SK-N-SH treated with all-trans-retinoic acid at 6 μM for 48 hours (cell line): Measurements from ENCODE around the gene ANKRD13D.
A peak's percentile ranks its signal among the peaks of the same experiment; 100 is the strongest.

Experiments
- ATAC-seq: fragments of 200-7000 bp; cut with Tn5 transposase; 3 replicates; pipeline ENCODE4 v1.9.1; 2020; ENCODE audit warnings: mild to moderate bottlenecking, moderate library complexity
- ARNTL ChIP-seq: fragments of 450-650 bp; formaldehyde crosslinking; IDR thresholded peaks from 2 replicates; pipeline ENCODE4 v1.5.0; 2020; ENCODE audit warnings: low read depth, mild to moderate bottlenecking, moderate library complexity, borderline replicate concordance
- BACH2 ChIP-seq: fragments of 250-450 bp; sonication (Bioruptor Pico); IDR thresholded peaks from 2 replicates; pipeline ENCODE4 v1.9.0; 2021; ENCODE audit warnings: mild to moderate bottlenecking, borderline replicate concordance
- CSDC2 ChIP-seq: fragments of 250-450 bp; sonication (Bioruptor Pico); IDR thresholded peaks from 2 replicates; pipeline ENCODE4 v1.5.0; 2020; ENCODE audit warnings: mild to moderate bottlenecking, moderate library complexity
- ESRRG ChIP-seq: fragments of 250-450 bp; sonication (Bioruptor Pico); IDR thresholded peaks from 2 replicates; pipeline ENCODE4 v1.6.1; 2021; ENCODE audit warnings: mild to moderate bottlenecking
- GLIS3 ChIP-seq: fragments of 250-450 bp; sonication (Bioruptor Pico); IDR thresholded peaks from 2 replicates; pipeline ENCODE4 v1.5.0; 2020; ENCODE audit warnings: mild to moderate bottlenecking, moderate library complexity
- ISL1 ChIP-seq: fragments of 250-450 bp; sonication (Bioruptor Pico); IDR thresholded peaks from 2 replicates; pipeline ENCODE4 v2.1.2; 2022; ENCODE audit warnings: mild to moderate bottlenecking, moderate library complexity
- OSR1 ChIP-seq: fragments of 250-450 bp; sonication (Bioruptor Pico); IDR thresholded peaks from 2 replicates; pipeline ENCODE4 v1.8.0; 2022; ENCODE audit warnings: moderate library complexity, mild to moderate bottlenecking, inconsistent platforms
- PPARA ChIP-seq: fragments of 250-450 bp; sonication (Bioruptor Pico); IDR thresholded peaks from 2 replicates; pipeline ENCODE4 v1.5.0; 2020; ENCODE audit warnings: mild to moderate bottlenecking, borderline replicate concordance
- RARB ChIP-seq: fragments of 250-450 bp; sonication (Bioruptor Pico); IDR thresholded peaks from 2 replicates; pipeline ENCODE4 v1.8.0; 2021; ENCODE audit warnings: mild to moderate bottlenecking, moderate library complexity
- SNAI2 ChIP-seq: fragments of 250-450 bp; sonication (Bioruptor Pico); IDR thresholded peaks from 2 replicates; pipeline ENCODE4 v1.5.0; 2020; ENCODE audit warnings: mild to moderate bottlenecking, moderate library complexity
- TCF4 ChIP-seq: fragments of 250-450 bp; sonication (Bioruptor Pico); IDR thresholded peaks from 2 replicates; pipeline ENCODE4 v1.8.0; 2021; ENCODE audit warnings: mild to moderate bottlenecking, moderate library complexity, borderline replicate concordance
- TOX ChIP-seq: fragments of 250-450 bp; sonication (Bioruptor Pico); IDR thresholded peaks from 2 replicates; pipeline ENCODE4 v1.8.0; 2021; ENCODE audit warnings: mild to moderate bottlenecking, moderate library complexity, borderline replicate concordance
- ZC3H10 ChIP-seq: fragments of 250-450 bp; sonication (Bioruptor Pico); IDR thresholded peaks from 2 replicates; pipeline ENCODE4 v1.5.1; 2021; ENCODE audit warnings: mild to moderate bottlenecking, moderate library complexity
- ZFP3 ChIP-seq: fragments of 250-450 bp; sonication (Bioruptor Pico); IDR thresholded peaks from 2 replicates; pipeline ENCODE4 v1.5.0; 2020; ENCODE audit warnings: mild to moderate bottlenecking, moderate library complexity
- ZNF70 ChIP-seq: fragments of 450-650 bp; formaldehyde crosslinking; IDR thresholded peaks from 2 replicates; pipeline ENCODE4 v1.5.0; 2020; ENCODE audit warnings: mild to moderate bottlenecking, moderate library complexity
- TF ChIP-seq, protein P1 (sequence below): fragments of 250-450 bp; sonication (Bioruptor Pico); IDR thresholded peaks from 2 replicates; pipeline ENCODE4 v1.5.1; 2020; ENCODE audit warnings: low read depth, mild to moderate bottlenecking, moderate library complexity
- TF ChIP-seq, protein P2 (sequence below): fragments of 250-450 bp; sonication (Bioruptor Pico); IDR thresholded peaks from 2 replicates; pipeline ENCODE4 v1.8.0; 2021; ENCODE audit warnings: low read depth, mild to moderate bottlenecking, moderate library complexity, borderline replicate concordance
- TF ChIP-seq, protein P3 (sequence below): fragments of 250-450 bp; sonication (Bioruptor Pico); IDR thresholded peaks from 2 replicates; pipeline ENCODE4 v1.5.1; 2021; ENCODE audit warnings: mild to moderate bottlenecking, moderate library complexity
- TF ChIP-seq, protein P4 (sequence below): fragments of 250-450 bp; sonication (Bioruptor Pico); IDR thresholded peaks from 2 replicates; pipeline ENCODE4 v1.8.0; 2020; ENCODE audit warnings: mild to moderate bottlenecking, moderate library complexity, borderline replicate concordance
- TF ChIP-seq, protein P5 (sequence below): fragments of 250-450 bp; sonication (Bioruptor Pico); IDR thresholded peaks from 2 replicates; pipeline ENCODE4 v1.5.0; 2020; ENCODE audit warnings: mild to moderate bottlenecking, moderate library complexity

ANKRD13D gene

DNA sequence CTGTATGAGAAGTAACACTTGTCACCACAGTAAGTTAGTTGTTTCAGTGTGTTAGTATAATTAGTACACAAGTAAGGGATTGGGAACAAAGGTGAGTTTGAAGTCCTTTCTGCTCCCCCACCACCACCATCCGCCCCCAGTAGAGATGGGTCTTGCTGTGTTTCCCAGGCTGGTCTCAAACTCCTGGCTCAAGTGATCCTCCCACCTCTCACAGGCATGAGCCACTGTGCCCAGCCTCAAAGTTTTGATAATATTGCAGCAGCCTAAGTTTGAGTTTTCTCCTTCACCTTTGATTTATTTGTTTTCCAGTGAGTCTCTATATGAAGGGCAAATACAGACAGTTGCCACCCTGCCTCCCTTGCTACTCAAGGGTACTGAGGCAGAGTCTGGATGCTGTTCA lies 46.6 kb upstream of the ANKRD13D start:
- TF ChIP-seq, protein P1, sequence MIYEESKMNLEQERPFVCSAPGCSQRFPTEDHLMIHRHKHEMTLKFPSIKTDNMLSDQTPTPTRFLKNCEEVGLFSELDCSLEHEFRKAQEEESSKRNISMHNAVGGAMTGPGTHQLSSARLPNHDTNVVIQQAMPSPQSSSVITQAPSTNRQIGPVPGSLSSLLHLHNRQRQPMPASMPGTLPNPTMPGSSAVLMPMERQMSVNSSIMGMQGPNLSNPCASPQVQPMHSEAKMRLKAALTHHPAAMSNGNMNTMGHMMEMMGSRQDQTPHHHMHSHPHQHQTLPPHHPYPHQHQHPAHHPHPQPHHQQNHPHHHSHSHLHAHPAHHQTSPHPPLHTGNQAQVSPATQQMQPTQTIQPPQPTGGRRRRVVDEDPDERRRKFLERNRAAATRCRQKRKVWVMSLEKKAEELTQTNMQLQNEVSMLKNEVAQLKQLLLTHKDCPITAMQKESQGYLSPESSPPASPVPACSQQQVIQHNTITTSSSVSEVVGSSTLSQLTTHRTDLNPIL (CRISPR knock-in tag), result no peak
- TF ChIP-seq GLIS3 (CRISPR knock-in tag), result no peak
- ATAC-seq, result no peak

DNA sequence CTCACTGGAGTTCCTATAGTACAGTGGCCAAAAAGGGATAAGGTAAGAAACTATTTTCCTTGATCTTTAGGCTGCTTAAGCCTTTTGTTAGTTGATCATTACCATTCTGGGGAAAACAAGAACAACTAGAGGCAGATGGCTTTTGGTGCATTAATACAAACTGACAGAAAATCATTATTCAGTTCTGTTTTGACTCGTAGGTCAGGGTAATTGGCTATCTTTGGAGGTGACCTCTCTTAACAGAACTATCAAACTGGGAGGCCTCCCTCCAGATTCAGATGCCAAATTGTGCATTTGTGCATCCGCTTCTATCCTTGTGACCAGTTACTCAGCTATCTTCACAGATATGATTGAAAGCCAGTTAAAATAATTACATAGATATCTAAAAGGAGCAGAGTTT lies 46.1 kb upstream of the ANKRD13D start:
- ATAC-seq, result no peak; the same call in 2 of the 3 replicates
- TF ChIP-seq ISL1 (CRISPR knock-in tag), result peak; percentile 75
- no peak for TF ChIP-seq RARB
- no peak for TF ChIP-seq OSR1 (CRISPR knock-in tag)
- TF ChIP-seq ZNF70, result peak; percentile 33; the same call in 1 of the 2 replicates

DNA sequence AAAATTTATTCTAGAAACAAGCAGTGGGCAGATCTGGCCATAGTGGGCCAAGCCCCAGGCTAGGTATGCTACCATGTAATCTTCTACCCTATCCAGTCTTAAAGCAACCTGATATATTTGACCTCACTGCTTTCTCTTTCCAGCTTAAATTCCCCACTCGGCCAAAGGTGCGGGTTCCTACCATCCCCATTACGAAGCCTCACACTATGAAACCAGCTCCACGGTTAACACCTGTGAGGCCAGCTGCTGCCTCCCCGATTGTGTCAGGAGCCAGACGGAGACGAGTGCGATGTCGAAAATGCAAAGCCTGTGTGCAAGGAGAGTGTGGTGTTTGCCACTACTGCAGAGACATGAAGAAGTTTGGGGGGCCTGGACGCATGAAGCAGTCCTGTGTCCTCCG lies 44.1 kb upstream of the ANKRD13D start:
- no peak for TF ChIP-seq OSR1 (CRISPR knock-in tag)
- TF ChIP-seq SNAI2 (CRISPR knock-in tag), result no peak
- TF ChIP-seq, protein P1 (CRISPR knock-in tag), result no peak
- TF ChIP-seq ZC3H10, result no peak
- TF ChIP-seq, protein P2, sequence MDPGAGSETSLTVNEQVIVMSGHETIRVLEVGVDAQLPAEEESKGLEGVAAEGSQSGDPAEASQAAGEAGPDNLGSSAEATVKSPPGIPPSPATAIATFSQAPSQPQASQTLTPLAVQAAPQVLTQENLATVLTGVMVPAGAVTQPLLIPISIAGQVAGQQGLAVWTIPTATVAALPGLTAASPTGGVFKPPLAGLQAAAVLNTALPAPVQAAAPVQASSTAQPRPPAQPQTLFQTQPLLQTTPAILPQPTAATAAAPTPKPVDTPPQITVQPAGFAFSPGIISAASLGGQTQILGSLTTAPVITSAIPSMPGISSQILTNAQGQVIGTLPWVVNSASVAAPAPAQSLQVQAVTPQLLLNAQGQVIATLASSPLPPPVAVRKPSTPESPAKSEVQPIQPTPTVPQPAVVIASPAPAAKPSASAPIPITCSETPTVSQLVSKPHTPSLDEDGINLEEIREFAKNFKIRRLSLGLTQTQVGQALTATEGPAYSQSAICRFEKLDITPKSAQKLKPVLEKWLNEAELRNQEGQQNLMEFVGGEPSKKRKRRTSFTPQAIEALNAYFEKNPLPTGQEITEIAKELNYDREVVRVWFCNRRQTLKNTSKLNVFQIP (CRISPR knock-in tag), result no peak
- no peak for TF ChIP-seq ZFP3
- no peak for TF ChIP-seq TCF4 (CRISPR knock-in tag)
- no peak for TF ChIP-seq TOX (CRISPR knock-in tag)
- TF ChIP-seq, protein P3, sequence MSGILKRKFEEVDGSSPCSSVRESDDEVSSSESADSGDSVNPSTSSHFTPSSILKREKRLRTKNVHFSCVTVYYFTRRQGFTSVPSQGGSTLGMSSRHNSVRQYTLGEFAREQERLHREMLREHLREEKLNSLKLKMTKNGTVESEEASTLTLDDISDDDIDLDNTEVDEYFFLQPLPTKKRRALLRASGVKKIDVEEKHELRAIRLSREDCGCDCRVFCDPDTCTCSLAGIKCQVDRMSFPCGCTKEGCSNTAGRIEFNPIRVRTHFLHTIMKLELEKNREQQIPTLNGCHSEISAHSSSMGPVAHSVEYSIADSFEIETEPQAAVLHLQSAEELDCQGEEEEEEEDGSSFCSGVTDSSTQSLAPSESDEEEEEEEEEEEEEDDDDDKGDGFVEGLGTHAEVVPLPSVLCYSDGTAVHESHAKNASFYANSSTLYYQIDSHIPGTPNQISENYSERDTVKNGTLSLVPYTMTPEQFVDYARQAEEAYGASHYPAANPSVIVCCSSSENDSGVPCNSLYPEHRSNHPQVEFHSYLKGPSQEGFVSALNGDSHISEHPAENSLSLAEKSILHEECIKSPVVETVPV (CRISPR knock-in tag), result no peak
- TF ChIP-seq, protein P4, sequence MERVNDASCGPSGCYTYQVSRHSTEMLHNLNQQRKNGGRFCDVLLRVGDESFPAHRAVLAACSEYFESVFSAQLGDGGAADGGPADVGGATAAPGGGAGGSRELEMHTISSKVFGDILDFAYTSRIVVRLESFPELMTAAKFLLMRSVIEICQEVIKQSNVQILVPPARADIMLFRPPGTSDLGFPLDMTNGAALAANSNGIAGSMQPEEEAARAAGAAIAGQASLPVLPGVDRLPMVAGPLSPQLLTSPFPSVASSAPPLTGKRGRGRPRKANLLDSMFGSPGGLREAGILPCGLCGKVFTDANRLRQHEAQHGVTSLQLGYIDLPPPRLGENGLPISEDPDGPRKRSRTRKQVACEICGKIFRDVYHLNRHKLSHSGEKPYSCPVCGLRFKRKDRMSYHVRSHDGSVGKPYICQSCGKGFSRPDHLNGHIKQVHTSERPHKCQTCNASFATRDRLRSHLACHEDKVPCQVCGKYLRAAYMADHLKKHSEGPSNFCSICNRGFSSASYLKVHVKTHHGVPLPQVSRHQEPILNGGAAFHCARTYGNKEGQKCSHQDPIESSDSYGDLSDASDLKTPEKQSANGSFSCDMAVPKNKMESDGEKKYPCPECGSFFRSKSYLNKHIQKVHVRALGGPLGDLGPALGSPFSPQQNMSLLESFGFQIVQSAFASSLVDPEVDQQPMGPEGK (CRISPR knock-in tag), result no peak
- no peak for TF ChIP-seq ESRRG (CRISPR knock-in tag)
- no peak for TF ChIP-seq ISL1 (CRISPR knock-in tag)
- no peak for TF ChIP-seq PPARA (CRISPR knock-in tag)
- no peak for TF ChIP-seq BACH2 (CRISPR knock-in tag)
- TF ChIP-seq, all 23 proteins: peak for 0
- no peak for ATAC-seq

DNA sequence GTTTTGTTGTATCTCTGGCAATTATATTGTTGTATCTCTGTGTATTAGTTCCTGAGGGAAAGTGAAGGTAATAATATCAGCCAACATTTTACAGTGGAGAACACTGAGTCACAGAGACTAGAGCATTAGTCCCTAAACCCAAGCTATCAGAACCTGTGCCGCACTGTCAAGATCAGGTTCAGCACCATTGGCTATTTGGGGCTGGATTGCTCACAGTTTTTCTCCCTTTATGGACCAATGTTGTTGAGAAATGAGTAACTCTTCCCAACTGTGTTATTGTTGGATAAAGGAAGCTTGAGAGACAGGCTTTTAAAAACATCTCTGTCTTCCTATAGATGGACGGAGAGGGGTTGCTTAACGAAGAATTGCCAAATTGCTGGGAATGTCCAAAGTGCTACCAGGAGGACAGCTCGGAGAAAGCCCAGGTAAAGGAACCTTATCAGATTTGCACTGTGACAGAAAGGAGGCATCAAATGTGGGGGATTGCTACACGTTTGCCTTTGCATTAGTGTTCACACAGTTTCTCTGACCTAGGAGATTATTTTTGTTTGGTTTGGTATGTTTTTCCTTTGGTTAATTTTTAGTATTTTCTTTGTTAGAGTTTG lies 41.1 kb upstream of the ANKRD13D start:
- no peak for ATAC-seq
- TF ChIP-seq BACH2 (CRISPR knock-in tag) (no peak), OSR1 (CRISPR knock-in tag) (no peak), ESRRG (CRISPR knock-in tag) (no peak), CSDC2 (no peak), ZNF70 (no peak), ARNTL (no peak)
- TF ChIP-seq, protein P5, sequence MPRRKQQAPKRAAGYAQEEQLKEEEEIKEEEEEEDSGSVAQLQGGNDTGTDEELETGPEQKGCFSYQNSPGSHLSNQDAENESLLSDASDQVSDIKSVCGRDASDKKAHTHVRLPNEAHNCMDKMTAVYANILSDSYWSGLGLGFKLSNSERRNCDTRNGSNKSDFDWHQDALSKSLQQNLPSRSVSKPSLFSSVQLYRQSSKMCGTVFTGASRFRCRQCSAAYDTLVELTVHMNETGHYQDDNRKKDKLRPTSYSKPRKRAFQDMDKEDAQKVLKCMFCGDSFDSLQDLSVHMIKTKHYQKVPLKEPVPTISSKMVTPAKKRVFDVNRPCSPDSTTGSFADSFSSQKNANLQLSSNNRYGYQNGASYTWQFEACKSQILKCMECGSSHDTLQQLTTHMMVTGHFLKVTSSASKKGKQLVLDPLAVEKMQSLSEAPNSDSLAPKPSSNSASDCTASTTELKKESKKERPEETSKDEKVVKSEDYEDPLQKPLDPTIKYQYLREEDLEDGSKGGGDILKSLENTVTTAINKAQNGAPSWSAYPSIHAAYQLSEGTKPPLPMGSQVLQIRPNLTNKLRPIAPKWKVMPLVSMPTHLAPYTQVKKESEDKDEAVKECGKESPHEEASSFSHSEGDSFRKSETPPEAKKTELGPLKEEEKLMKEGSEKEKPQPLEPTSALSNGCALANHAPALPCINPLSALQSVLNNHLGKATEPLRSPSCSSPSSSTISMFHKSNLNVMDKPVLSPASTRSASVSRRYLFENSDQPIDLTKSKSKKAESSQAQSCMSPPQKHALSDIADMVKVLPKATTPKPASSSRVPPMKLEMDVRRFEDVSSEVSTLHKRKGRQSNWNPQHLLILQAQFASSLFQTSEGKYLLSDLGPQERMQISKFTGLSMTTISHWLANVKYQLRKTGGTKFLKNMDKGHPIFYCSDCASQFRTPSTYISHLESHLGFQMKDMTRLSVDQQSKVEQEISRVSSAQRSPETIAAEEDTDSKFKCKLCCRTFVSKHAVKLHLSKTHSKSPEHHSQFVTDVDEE (CRISPR knock-in tag), result no peak
- TF ChIP-seq, protein P1 (CRISPR knock-in tag), result no peak
- TF ChIP-seq, protein P2 (CRISPR knock-in tag), result no peak
